Gastrocnemius medialis (tissue), 4 donors: ENCODE data around the gene MFSD2A. TPM values are rescaled to one million over a fixed set of nuclear protein-coding genes. Genes with fewer than 3 reads are reported as not detected.

Source experiments
- ATAC-seq, 2 donors: fragments of 150-250 bp; one replicate each; pipeline ENCODE4 v1.9.1; 2016
- DNase-seq, 2 donors: peaks; one replicate each; pipeline ENCODE4 v3.0.0-alpha.2; 2019
- H3K27ac ChIP-seq, 4 donors: fragments of 200-600 bp; sonication (generic); 1 replicate in 1 of 4; 2 replicates in 3 of 4; pipeline ENCODE4 v1.5.1; 2016 to 2018; ENCODE audit warnings: mild to moderate bottlenecking in 2 of 4, moderate library complexity in 1 of 4
- H3K27me3 ChIP-seq, 3 donors: fragments of 200-600 bp; sonication (generic) in 2 of 3; 1 replicate in 1 of 3; 2 replicates in 2 of 3; pipeline versions ENCODE4 v1.5.1 to v1.6.0; 2016 to 2019; ENCODE audit warnings: mild to moderate bottlenecking in 1 of 3, moderate library complexity in 1 of 3
- H3K36me3 ChIP-seq, 2 donors: fragments of 200-600 bp; sonication (generic) in 1 of 2; one replicate each; pipeline ENCODE4 v1.5.1; 2017 to 2018
- H3K4me1 ChIP-seq, 2 donors: fragments of 200-600 bp; sonication (generic) in 1 of 2; one replicate each; pipeline ENCODE4 v1.5.1; 2016 to 2017; ENCODE audit warnings: mild to moderate bottlenecking in 2 of 2
- H3K4me3 ChIP-seq, 4 donors: fragments of 200-600 bp; sonication (generic) in 3 of 4; 1 replicate in 1 of 4; 2 replicates in 3 of 4; pipeline ENCODE4 v1.5.1; 2016 to 2019; ENCODE audit warnings: mild to moderate bottlenecking in 2 of 4
- H3K9me3 ChIP-seq, 3 donors: fragments of 200-600 bp; sonication (generic) in 2 of 3; 1 replicate in 1 of 3; 2 replicates in 2 of 3; pipeline ENCODE4 v1.5.1; 2016 to 2019
- CTCF ChIP-seq, 5 experiments: fragments of 450-650 bp in 3 of 5; fragments of 200-600 bp in 2 of 5; sonication (generic) in 2 of 5; IDR thresholded peaks in 4 of 5; conservative IDR thresholded peaks in 1 of 5; 1 replicate in 4 of 5; 2 replicates in 1 of 5; pipeline ENCODE4 v1.5.1; 2016 to 2019; ENCODE audit warnings: antibody characterized with exemption in 5 of 5, mild to moderate bottlenecking in 3 of 5, moderate library complexity in 3 of 5
- POLR2A ChIP-seq, 2 donors: fragments of 450-650 bp; IDR thresholded peaks; one replicate each; pipeline ENCODE4 v1.6.1; 2017; ENCODE audit warnings: antibody characterized with exemption in 2 of 2, mild to moderate bottlenecking in 2 of 2, moderate library complexity in 2 of 2
- in situ Hi-C, 4 donors: fragments of 200-750 bp; cut with MboI; loops; one replicate each; pipeline versions ENCODE4 v1.15.0 to v1.8.0; 2017; ENCODE audit warnings: low sequenced_read_pairs in 4 of 4
- intact Hi-C: fragments of 100-400 bp; cut with DNase I; formaldehyde crosslinking; loops from one replicate; pipeline ENCODE4 v1.15.1; 2023; ENCODE audit warnings: low total_unique reads
- total RNA-seq, 4 donors: library from RNA; depleted of rRNA; stranded (reverse); fragments of >200 nt; gene quantifications; one replicate each; pipeline versions ENCODE4 v1.1.0 to v1.2.3, GENCODE V29; 2016

The MFSD2A gene
- total RNA-seq, 4 donors from 2014 or later, result 1.0 to 2.1 TPM; not detected in 2

DNA sequence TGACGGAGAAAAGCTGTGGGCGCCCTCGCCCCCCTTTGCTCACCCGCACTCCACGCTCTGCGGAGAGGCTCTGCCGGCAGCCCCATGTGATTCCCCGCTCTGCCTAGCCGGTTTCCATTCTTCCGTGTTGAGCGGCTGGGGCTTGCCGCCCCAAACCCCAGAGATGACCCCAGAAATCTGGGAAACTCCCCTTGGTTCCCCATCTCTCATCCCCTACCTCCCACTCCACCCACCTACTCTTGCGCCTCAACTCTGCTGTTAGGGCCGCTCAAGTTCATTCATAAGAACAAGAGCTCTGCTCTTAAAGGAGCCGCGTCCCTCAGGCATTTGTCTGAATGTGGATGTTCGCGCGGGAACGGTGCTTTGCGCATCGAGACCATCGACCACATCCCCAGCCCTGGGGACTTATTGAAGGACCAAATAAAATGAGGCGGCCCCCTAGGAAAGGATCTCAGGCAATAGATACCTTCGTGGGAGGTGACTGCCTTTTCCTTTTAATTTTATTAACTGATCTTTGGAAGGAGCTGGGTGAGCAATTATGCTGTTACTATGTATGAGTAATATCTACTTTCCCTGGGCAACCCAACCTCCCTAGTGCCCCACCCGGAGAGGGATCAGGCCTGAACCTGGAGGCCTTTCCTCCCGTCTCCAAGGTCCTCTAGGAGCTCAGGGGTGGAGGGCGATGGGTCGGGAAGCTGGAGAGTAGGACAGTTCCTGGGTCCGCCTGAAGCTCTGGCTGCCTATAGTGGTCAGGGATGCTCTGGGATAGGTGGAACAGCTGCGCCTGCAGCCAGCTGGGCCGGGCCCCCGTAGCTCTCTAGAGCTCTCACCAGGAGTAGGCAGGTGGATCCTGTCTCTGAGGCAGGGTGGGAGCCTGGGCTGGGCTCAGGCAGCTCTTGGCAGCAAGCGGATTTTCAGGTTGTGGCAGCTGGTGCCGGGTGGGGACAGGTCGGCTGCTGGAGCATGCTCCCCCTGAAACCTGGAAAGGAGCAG, 898 bp downstream of the MFSD2A start:
- no peaks in the 10 kb centered on the region for H3K27me3 ChIP-seq
- ATAC-seq, result no peak
- in situ Hi-C loops (no loop called here), intact Hi-C loops (no loop called here)
- TF ChIP-seq CTCF (IDR thresholded peaks at IDR 0.05 in 4 of 5, conservative IDR thresholded peaks at IDR 0.05 in 1 of 5) (no peak), POLR2A (IDR thresholded peaks at IDR 0.05) (no peak)
- no peak for DNase-seq
- H3K9me3 ChIP-seq, result no peaks in the 10 kb centered on the region
- peaks cover 16% of the 10 kb centered on the region in 2 donors for H3K4me1 ChIP-seq
- no peak overlapping the region for H3K27ac ChIP-seq
- H3K36me3 ChIP-seq, result no peaks in the 10 kb centered on the region
- H3K4me3 ChIP-seq, result peak overlapping the region; percentile 42 to 58 (median 52)

DNA sequence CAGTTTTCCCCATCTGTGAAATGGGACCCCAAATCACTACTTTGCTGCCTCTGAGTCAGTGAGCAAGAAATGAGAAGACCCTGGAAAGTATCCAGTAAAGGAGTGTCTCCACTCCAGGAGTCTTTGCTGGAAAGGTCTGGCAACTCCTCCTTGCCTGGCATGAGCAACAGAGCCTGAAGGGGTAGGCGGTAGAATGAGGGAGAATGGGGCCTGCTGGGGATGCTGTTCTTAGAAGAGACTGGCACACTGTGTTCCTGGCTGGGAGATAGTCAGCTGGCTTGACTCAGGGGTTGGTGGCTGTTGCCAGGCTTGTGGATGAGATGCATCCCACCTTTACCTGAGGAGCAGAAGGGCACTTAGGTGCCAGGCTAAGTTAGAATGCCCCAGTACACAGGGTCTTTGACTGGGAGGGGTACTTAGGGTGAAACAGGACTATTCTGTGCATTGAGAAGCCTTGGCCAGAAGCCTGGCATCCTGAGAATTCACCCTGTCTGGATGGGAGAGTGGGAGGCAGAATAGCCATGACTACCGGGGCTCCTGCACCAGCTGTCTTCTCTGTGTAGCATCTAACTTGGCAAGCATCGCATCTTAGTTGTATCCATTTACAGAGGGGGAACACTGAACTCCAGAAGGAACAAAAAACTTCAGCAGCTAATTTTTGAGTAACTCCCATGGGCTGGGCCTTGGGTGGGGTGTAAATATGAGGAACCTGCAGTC, 2.5 kb downstream of the MFSD2A start:
- intact Hi-C loops (no loop called here), in situ Hi-C loops (no loop called here)
- Histone ChIP-seq H3K27ac (no peak overlapping the region), H3K4me1 (peaks cover 16% of the 10 kb centered on the region in 2 donors), H3K36me3 (no peaks in the 10 kb centered on the region), H3K4me3 (no peak overlapping the region), H3K27me3 (no peaks in the 10 kb centered on the region), H3K9me3 (no peaks in the 10 kb centered on the region)
- ATAC-seq, result no peak
- no peak for DNase-seq
- no peak for TF ChIP-seq CTCF (IDR thresholded peaks at IDR 0.05 in 4 of 5, conservative IDR thresholded peaks at IDR 0.05 in 1 of 5)
- no peak for TF ChIP-seq POLR2A (IDR thresholded peaks at IDR 0.05)

DNA sequence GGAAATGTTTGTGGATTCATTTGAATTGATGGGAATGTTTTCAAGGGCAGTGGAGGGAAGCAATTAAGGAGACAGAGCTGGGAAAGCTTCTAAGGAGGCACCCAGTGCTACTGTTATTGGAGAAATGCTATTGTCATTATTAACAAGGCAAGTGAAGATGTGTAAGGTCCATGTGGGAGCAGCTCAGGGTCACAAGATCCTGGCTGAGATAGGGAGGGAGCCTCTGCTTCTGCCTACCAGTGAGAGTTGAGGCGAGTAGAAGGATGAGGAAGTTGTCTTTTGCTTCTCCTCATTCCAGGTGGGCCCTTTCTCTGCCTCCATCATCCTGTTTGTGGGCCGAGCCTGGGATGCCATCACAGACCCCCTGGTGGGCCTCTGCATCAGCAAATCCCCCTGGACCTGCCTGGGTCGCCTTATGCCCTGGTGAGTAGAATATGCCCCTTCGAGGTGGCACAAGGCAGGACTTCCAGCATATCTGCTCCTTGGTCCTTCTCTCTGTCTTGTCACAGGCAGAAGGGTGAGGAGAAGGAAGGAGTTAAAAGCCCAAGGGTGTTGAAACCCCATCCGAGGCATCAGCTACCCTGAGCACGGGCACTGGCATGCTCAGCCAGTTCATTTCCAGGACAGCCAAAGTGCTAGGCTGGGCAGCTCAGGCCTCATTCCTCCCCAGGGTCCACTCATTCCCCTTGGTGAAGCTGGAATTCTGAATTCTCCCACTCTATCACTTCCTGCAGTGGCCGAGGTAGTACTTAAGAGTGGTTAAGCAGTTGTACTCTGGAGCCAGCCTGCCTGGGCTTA, 3.7 kb downstream of the MFSD2A start:
- Histone ChIP-seq H3K27ac (no peak overlapping the region), H3K9me3 (no peaks in the 10 kb centered on the region), H3K27me3 (no peaks in the 10 kb centered on the region), H3K36me3 (no peaks in the 10 kb centered on the region), H3K4me3 (no peak overlapping the region), H3K4me1 (peaks cover 16% of the 10 kb centered on the region in 2 donors)
- no peak for TF ChIP-seq POLR2A (IDR thresholded peaks at IDR 0.05)
- no peak for TF ChIP-seq CTCF (IDR thresholded peaks at IDR 0.05 in 4 of 5, conservative IDR thresholded peaks at IDR 0.05 in 1 of 5)
- intact Hi-C loops (no loop called here), in situ Hi-C loops (no loop called here)
- DNase-seq (no peak), ATAC-seq (no peak)

DNA sequence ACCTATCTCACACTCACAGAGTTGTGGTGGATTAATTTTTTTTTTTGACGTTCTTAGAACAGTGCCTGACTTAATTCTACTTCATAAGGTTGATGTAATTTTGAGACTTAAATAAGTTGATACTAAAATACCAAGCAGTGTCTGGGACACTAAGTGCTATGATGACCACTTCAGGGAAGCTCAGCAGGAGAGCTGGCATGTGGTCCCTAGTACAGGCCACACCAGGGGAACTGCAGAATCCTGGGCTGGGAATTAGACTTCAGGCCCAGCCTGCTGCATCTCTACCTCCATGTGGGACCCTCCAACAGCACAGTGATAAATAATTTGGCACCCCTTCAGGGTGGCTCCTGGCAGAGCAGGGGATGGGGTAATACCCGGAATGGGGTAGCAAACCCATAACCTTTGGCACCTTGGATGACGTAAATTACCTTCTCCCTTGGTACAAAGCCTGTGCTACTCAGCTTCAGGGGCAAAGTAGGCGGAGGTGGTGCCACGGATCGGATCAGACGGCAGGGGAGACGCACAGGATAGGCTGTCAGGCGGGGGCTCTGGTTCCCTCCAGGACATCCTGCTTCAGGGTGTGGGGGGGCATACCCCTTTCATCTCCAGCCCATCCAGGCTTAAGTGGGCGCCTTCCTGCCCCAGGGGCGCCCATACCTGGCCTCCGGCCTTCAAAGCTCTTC, 4.8 kb downstream of the MFSD2A start:
- Histone ChIP-seq H3K27me3 (no peaks in the 10 kb centered on the region), H3K27ac (no peak overlapping the region), H3K4me3 (no peak overlapping the region), H3K9me3 (no peaks in the 10 kb centered on the region), H3K4me1 (peaks cover 12 to 16% of the 10 kb centered on the region in 2 donors), H3K36me3 (no peaks in the 10 kb centered on the region)
- intact Hi-C loops, result no loop called here
- DNase-seq (no peak), ATAC-seq (no peak)
- in situ Hi-C loops, result no loop called here
- no peak for TF ChIP-seq POLR2A (IDR thresholded peaks at IDR 0.05)
- TF ChIP-seq CTCF (IDR thresholded peaks at IDR 0.05 in 4 of 5, conservative IDR thresholded peaks at IDR 0.05 in 1 of 5), result no peak
